ENCODE measurements around the gene MLKL.
"Not testable (repeated sequence)": the region's sequence is repeated elsewhere in the genome, so short reads cannot be mapped to it uniquely, and the experiment has no call there.

The MLKL gene

DNA sequence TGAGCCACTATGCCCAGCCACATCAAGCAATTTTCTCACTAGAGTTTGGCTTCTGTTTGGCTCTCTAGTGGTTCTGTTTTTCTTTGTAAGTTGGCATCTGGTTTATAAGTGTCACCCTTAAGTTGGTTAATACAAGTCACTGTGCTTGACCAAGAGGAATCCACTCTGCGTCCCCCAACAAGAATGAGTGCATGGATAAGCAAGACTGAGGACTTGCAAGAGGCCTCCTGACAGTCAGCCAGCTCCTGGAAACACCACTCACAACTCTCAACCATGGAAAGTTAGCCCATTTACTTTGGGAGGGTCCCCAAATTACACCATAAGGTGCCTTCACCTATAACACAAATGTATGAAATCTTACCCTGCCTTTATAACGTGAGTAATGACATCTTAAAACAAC lies 41.6 kb downstream of the MLKL start:
- TF ChIP-seq, protein P1, sequence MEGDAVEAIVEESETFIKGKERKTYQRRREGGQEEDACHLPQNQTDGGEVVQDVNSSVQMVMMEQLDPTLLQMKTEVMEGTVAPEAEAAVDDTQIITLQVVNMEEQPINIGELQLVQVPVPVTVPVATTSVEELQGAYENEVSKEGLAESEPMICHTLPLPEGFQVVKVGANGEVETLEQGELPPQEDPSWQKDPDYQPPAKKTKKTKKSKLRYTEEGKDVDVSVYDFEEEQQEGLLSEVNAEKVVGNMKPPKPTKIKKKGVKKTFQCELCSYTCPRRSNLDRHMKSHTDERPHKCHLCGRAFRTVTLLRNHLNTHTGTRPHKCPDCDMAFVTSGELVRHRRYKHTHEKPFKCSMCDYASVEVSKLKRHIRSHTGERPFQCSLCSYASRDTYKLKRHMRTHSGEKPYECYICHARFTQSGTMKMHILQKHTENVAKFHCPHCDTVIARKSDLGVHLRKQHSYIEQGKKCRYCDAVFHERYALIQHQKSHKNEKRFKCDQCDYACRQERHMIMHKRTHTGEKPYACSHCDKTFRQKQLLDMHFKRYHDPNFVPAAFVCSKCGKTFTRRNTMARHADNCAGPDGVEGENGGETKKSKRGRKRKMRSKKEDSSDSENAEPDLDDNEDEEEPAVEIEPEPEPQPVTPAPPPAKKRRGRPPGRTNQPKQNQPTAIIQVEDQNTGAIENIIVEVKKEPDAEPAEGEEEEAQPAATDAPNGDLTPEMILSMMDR (IDR thresholded peaks at IDR 0.05; ENCODE audit: low read depth, low read length): no peak
- H3K4me3 ChIP-seq (replicated peaks in 1 of 2; ENCODE audit: low read depth in 2 of 2, low read length in 2 of 2): no peak overlapping the region
- no peak for DNase-seq (ENCODE audit: low read depth in 2 of 2)

DNA sequence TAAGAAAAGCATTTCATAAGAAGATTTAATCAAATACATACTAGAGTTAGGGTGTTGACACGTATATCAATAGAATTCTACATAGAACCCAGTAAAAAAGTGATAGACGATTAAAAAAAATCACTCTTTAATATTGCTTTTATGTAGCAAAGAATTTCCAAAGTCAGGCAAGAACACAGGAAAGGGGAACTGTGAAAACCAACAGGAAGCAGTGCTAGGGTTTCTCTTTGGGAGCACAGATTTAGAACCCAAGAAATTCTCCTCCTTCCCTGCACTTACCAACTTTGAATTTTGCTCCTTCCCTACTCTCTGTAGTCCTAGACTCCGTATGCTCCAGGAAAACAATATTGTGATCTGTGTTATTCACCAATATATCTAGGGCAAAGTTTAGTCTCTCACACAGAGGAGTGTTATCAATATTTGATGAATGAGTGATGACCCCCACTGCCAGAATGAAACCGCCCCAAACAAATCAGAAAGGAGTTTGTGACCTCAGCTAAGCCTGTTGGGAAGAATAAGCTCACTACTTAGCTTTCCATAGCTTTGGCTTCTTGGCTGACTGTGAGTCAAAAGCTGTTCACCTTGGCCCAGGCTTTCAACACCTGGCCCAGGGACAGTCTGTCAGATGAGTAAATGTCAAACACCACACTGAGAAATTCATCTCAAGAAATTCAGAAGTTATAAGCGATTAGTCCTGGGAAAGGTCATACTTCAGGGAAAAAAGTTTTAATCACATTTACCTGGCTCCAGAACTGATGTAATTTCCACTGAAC lies 42.6 kb downstream of the MLKL start:
- no peak for DNase-seq (ENCODE audit: low read depth in 2 of 2)
- no peak overlapping the region for H3K4me3 ChIP-seq (replicated peaks in 1 of 2; ENCODE audit: low read depth in 2 of 2, low read length in 2 of 2)
- TF ChIP-seq, protein P1 (IDR thresholded peaks at IDR 0.05; ENCODE audit: low read depth, low read length): no peak

DNA sequence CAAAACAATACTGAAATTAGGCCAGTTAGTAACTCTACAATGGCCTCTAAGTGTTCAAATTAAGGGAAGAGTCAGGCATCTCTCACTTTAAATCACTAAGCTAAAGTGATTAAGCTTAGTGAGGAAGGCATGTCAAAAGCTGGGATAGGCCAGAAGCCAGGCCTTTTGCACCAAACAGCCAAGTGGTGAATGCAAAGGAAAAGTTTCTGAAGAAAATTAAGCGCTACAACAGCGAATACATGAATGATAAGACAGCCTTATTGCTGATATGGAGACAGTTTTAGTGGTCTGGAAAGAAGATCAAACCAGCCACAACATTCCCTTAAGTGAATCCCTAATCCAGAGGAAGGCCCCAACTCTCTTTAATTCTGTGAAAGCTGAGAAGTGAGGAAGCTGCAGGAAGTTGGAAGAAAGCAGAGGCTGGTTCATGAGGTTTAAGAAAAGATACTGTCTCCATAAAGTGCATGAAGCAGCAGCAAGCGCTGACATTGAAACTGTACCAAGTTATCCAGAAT lies 46.1 kb downstream of the MLKL start:
- DNase-seq (ENCODE audit: low read depth in 2 of 2): no peak
- no peak overlapping the region for H3K4me3 ChIP-seq (replicated peaks in 1 of 2; ENCODE audit: low read depth in 2 of 2, low read length in 2 of 2)
- TF ChIP-seq, protein P1 (IDR thresholded peaks at IDR 0.05; ENCODE audit: low read depth, low read length): no peak

DNA sequence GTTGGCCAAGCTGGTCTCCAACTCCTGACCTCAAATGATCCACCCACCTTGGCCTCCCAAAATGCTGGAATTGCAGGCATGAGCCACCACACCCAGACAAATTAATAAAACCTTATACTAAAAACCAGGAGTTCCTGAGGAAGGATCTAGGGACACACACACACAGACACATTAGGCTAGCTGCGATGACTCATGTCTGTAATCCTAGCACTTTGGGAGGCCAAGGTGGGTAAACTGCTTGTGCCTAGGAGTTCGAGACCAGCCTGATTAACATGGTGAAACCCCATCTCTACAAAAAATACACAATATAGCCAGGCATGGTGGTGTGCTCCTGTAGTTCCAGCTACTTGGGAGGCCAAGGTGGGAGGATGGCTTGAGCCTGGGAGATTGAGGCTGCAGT lies 47.8 kb downstream of the MLKL start:
- peak in 1 of 2 donors; percentile 47 for DNase-seq (ENCODE audit: low read depth in 2 of 2)
- not testable (repeated sequence) for H3K4me3 ChIP-seq (replicated peaks in 1 of 2; ENCODE audit: low read depth in 2 of 2, low read length in 2 of 2)

DNA sequence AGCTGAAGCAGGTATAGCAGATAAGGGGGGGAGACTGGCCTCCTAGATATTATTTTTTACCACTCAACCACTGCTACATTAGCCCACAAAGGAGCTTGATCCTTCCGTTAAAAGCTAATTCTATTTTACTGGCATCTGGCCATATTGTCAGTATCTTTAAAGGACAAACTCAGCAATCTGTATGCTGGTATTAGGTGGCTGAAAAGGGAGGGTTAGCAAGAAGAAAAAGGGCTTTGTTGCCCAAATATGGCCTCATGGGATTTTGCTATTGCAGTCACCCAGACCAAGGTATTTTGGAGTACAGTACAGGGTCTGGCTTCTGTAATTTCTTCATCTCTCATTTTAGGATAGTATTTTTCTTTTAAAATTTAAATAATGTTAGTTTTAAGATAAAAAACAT lies 48.4 kb downstream of the MLKL start:
- no peak overlapping the region for H3K4me3 ChIP-seq (replicated peaks in 1 of 2; ENCODE audit: low read depth in 2 of 2, low read length in 2 of 2)
- no peak for DNase-seq (ENCODE audit: low read depth in 2 of 2)
- TF ChIP-seq, protein P1 (IDR thresholded peaks at IDR 0.05; ENCODE audit: low read depth, low read length): no peak

DNA sequence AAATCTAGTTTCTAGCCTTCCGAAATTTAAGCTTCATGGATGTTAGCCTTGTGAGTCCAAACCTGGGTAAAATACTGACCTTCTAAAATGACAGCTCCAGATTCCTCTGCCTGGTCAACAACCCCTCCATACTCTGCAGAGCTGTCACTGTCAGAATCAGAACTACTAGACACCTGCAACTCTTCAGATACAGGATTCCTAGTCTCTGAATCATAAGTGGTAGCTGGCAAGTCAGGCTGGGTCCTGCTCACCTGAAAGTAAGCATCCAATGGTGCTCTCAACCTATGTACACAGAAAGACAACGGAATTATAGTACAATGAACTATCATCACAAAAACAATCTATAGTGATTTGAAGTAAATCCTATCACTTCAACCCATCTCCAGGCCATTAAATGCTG lies 48.8 kb downstream of the MLKL start:
- DNase-seq (ENCODE audit: low read depth in 2 of 2): no peak
- no peak overlapping the region for H3K4me3 ChIP-seq (replicated peaks in 1 of 2; ENCODE audit: low read depth in 2 of 2, low read length in 2 of 2)
- TF ChIP-seq, protein P1 (IDR thresholded peaks at IDR 0.05; ENCODE audit: low read depth, low read length): no peak

DNA sequence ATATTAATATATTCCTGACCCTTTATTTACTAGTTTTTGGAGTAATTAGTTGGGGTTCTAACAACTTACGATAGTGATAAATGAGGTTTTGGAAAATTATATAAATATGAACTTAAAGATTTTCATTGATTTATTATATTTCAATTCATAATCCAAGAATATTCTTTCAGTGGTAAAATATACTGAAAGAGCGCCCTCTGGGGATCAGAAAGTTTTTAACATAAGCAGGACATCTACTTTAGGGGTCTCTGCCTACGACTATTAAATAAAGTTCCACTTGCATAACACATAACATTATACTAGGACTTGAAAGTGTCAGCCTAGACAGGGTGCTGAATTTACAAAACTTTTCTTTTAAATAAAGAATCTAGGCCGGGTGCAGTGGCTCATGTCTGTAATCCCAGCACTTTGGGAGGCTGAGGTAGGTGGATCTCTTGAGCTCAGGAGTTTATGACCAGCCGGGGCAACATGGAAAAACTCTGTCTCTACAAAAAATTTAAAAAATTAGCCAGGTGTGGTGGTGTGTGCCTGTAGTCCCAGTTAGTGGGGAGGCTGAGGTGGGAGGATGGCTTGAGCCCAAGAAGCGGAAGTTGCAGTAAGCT lies 49.6 kb downstream of the MLKL start:
- DNase-seq (ENCODE audit: low read depth in 2 of 2): peak; percentile 28 to 30
- TF ChIP-seq, protein P1 (IDR thresholded peaks at IDR 0.05; ENCODE audit: low read depth, low read length): peak; percentile 45
- no peak overlapping the region for H3K4me3 ChIP-seq (replicated peaks in 1 of 2; ENCODE audit: low read depth in 2 of 2, low read length in 2 of 2)
